ENCODE results near the gene SEC23A.

- TF ChIP-seq, protein P1, sequence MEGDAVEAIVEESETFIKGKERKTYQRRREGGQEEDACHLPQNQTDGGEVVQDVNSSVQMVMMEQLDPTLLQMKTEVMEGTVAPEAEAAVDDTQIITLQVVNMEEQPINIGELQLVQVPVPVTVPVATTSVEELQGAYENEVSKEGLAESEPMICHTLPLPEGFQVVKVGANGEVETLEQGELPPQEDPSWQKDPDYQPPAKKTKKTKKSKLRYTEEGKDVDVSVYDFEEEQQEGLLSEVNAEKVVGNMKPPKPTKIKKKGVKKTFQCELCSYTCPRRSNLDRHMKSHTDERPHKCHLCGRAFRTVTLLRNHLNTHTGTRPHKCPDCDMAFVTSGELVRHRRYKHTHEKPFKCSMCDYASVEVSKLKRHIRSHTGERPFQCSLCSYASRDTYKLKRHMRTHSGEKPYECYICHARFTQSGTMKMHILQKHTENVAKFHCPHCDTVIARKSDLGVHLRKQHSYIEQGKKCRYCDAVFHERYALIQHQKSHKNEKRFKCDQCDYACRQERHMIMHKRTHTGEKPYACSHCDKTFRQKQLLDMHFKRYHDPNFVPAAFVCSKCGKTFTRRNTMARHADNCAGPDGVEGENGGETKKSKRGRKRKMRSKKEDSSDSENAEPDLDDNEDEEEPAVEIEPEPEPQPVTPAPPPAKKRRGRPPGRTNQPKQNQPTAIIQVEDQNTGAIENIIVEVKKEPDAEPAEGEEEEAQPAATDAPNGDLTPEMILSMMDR (IDR thresholded peaks at IDR 0.05; ENCODE audit: low read depth, low read length, poor library complexity, severe bottlenecking), result no peak
- TF ChIP-seq EZH2phosphoT487 (IDR thresholded peaks at IDR 0.05; ENCODE audit: borderline replicate concordance, low read length), result no peak
These were observed 74.4 kb downstream of the SEC23A start for GRCh38 chr14:39028620-39029019.

All from DOHH2 (cell line).